Astrocyte (in vitro differentiated cells and primary cell): ENCODE data around the gene CEACAM16. TPM values are rescaled to one million over a fixed set of nuclear protein-coding genes. Genes with fewer than 3 reads are reported as not detected.
A peak's percentile ranks its signal among the peaks of the same experiment; 100 is the strongest.

ENCODE experiments used
- DNase-seq: peaks from one replicate; pipeline ENCODE4 v3.0.0-alpha.2; 2010; ENCODE audit warnings: low read depth
- FAIRE-seq: peaks from 2 replicates; lab custom pipeline; 2011; peaks lifted over from hg19 to GRCh38; lab: Jason Lieb, UNC
- H2AFZ ChIP-seq: 2 replicates; pipeline ENCODE4 v1.6.0; 2012; ENCODE audit warnings: low read depth, low read length, inconsistent platforms
- H3K27ac ChIP-seq: 2 replicates; pipeline ENCODE4 v1.5.1; 2011; ENCODE audit warnings: low read depth, low read length, inconsistent platforms
- H3K27me3 ChIP-seq: 2 replicates; pipeline ENCODE4 v1.6.0; 2011; ENCODE audit warnings: low read length, inconsistent platforms; ENCODE audit not compliant: insufficient read depth
- H3K36me3 ChIP-seq: 2 replicates; pipeline ENCODE4 v1.5.1; 2011; ENCODE audit warnings: low read length, inconsistent platforms; ENCODE audit not compliant: insufficient read depth
- H3K4me1 ChIP-seq: 2 replicates; pipeline ENCODE4 v1.5.1; 2011; ENCODE audit warnings: low read length, inconsistent platforms; ENCODE audit not compliant: insufficient read depth
- H3K4me2 ChIP-seq: 2 replicates; pipeline ENCODE4 v1.6.0; 2012; ENCODE audit warnings: low read length, inconsistent platforms
- H3K4me3 ChIP-seq: 2 replicates; pipeline ENCODE4 v1.5.1; 2011; ENCODE audit warnings: low read depth, mild to moderate bottlenecking, low read length, inconsistent platforms; ENCODE audit not compliant: insufficient read depth
- H3K79me2 ChIP-seq: 2 replicates; pipeline ENCODE4 v1.6.0; 2012; ENCODE audit warnings: mild to moderate bottlenecking, low read length, inconsistent platforms; ENCODE audit not compliant: insufficient read depth
- H3K9ac ChIP-seq: 2 replicates; pipeline ENCODE4 v1.6.0; 2012; ENCODE audit warnings: mild to moderate bottlenecking, low read length, inconsistent platforms
- H3K9me3 ChIP-seq: 2 replicates; pipeline ENCODE4 v1.5.1; 2012; ENCODE audit warnings: low read depth, mild to moderate bottlenecking, low read length, inconsistent platforms; ENCODE audit not compliant: insufficient read depth
- H4K20me1 ChIP-seq: 2 replicates; pipeline ENCODE4 v1.6.0; 2012; ENCODE audit warnings: low read length, inconsistent platforms; ENCODE audit not compliant: insufficient read depth
- H3K27ac Mint-ChIP-seq: one replicate; pipeline ENCODE4 v1.8.0; 2021; ENCODE audit warnings: mild to moderate bottlenecking, mixed read lengths; ENCODE audit not compliant: unreplicated experiment
- H3K27me3 Mint-ChIP-seq: one replicate; pipeline ENCODE4 v1.8.0; 2021; ENCODE audit warnings: low read depth, mixed read lengths; ENCODE audit not compliant: unreplicated experiment
- H3K36me3 Mint-ChIP-seq: one replicate; pipeline ENCODE4 v1.8.0; 2021; ENCODE audit warnings: low read depth, mixed read lengths; ENCODE audit not compliant: unreplicated experiment
- H3K4me1 Mint-ChIP-seq: one replicate; pipeline ENCODE4 v1.8.0; 2021; ENCODE audit warnings: low read depth, mixed read lengths; ENCODE audit not compliant: unreplicated experiment
- H3K4me3 Mint-ChIP-seq: one replicate; pipeline ENCODE4 v1.8.0; 2021; ENCODE audit warnings: mild to moderate bottlenecking, moderate library complexity, mixed read lengths; ENCODE audit not compliant: unreplicated experiment
- H3K9me3 Mint-ChIP-seq: one replicate; pipeline ENCODE4 v1.8.0; 2021; ENCODE audit warnings: mild to moderate bottlenecking, mixed read lengths; ENCODE audit not compliant: unreplicated experiment
- CTCF ChIP-seq: IDR thresholded peaks from 2 replicates; pipeline ENCODE4 v1.5.1; 2011; ENCODE audit warnings: low read depth, mild to moderate bottlenecking, inconsistent platforms, low read length, moderate library complexity; ENCODE audit not compliant: insufficient read depth
- EZH2 ChIP-seq: IDR thresholded peaks from 2 replicates; pipeline ENCODE4 v1.6.1; 2012; ENCODE audit warnings: mild to moderate bottlenecking, low read length, inconsistent platforms; ENCODE audit not compliant: insufficient read depth
- total RNA-seq: library from RNA; stranded (reverse); gene quantifications from 2 replicates; pipeline ENCODE4 v1.2.1, GENCODE V29; 2021

The CEACAM16 gene
- total RNA-seq, 1 donor from 2014 or later: 0.14 TPM

GRCh38 chr19:44694184-44694579, 4.8 kb upstream of the CEACAM16 start:
- no peaks in the 10 kb centered on the region for H4K20me1 ChIP-seq
- H3K27me3 ChIP-seq: no peaks in the 10 kb centered on the region
- Mint-ChIP-seq H3K27me3 (peaks cover 17% of the 10 kb centered on the region), H3K4me3 (no peak overlapping the region), H3K27ac (peak overlapping the region; percentile 53), H3K36me3 (no peaks in the 10 kb centered on the region), H3K4me1 (peaks cover 7% of the 10 kb centered on the region), H3K9me3 (no peaks in the 10 kb centered on the region)
- no peak overlapping the region for H3K9ac ChIP-seq
- DNase-seq (no peak), FAIRE-seq (no peak)
- no peak overlapping the region for H2AFZ ChIP-seq
- TF ChIP-seq CTCF: peak; percentile 4
- TF ChIP-seq EZH2: no peak
- H3K4me3 ChIP-seq: no peak overlapping the region
- no peaks in the 10 kb centered on the region for H3K9me3 ChIP-seq
- no peaks in the 10 kb centered on the region for H3K36me3 ChIP-seq
- H3K4me1 ChIP-seq: peaks cover 13% of the 10 kb centered on the region
- no peaks in the 10 kb centered on the region for H3K79me2 ChIP-seq
- no peak overlapping the region for H3K27ac ChIP-seq
- H3K4me2 ChIP-seq: no peak overlapping the region

GRCh38 chr19:44696939-44697669, 1.8 kb upstream of the CEACAM16 start:
- no peaks in the 10 kb centered on the region for H3K9me3 ChIP-seq
- no peak for DNase-seq
- no peaks in the 10 kb centered on the region for H3K27me3 ChIP-seq
- H3K9me3 Mint-ChIP-seq: no peaks in the 10 kb centered on the region
- H3K9ac ChIP-seq: no peak overlapping the region
- TF ChIP-seq EZH2 (no peak), CTCF (no peak)
- no peak overlapping the region for H3K4me3 ChIP-seq
- no peaks in the 10 kb centered on the region for H4K20me1 ChIP-seq
- H3K4me1 ChIP-seq: peaks cover 6% of the 10 kb centered on the region
- no peak overlapping the region for H3K27ac ChIP-seq
- FAIRE-seq: no peak
- no peaks in the 10 kb centered on the region for H3K36me3 Mint-ChIP-seq
- peaks cover 17% of the 10 kb centered on the region for H3K27me3 Mint-ChIP-seq
- no peaks in the 10 kb centered on the region for H3K36me3 ChIP-seq
- peaks cover 1% of the 10 kb centered on the region for H3K4me1 Mint-ChIP-seq
- no peak overlapping the region for H3K4me2 ChIP-seq
- no peak overlapping the region for H3K4me3 Mint-ChIP-seq
- no peaks in the 10 kb centered on the region for H3K79me2 ChIP-seq
- H2AFZ ChIP-seq: no peak overlapping the region
- no peak overlapping the region for H3K27ac Mint-ChIP-seq

GRCh38 chr19:44697670-44698034, 1.3 kb upstream of the CEACAM16 start:
- no peak for TF ChIP-seq EZH2
- TF ChIP-seq CTCF: no peak
- Mint-ChIP-seq H3K4me3 (no peak overlapping the region), H3K9me3 (no peaks in the 10 kb centered on the region), H3K27me3 (peaks cover 17% of the 10 kb centered on the region), H3K4me1 (no peaks in the 10 kb centered on the region), H3K36me3 (no peaks in the 10 kb centered on the region), H3K27ac (no peak overlapping the region)
- Histone ChIP-seq H3K9me3 (no peaks in the 10 kb centered on the region), H3K4me2 (no peak overlapping the region), H3K27me3 (no peaks in the 10 kb centered on the region), H2AFZ (no peak overlapping the region), H3K9ac (no peak overlapping the region), H3K27ac (no peak overlapping the region), H3K4me3 (no peak overlapping the region), H4K20me1 (no peaks in the 10 kb centered on the region), H3K36me3 (no peaks in the 10 kb centered on the region), H3K4me1 (peaks cover under 1% of the 10 kb centered on the region), H3K79me2 (no peaks in the 10 kb centered on the region)
- FAIRE-seq: no peak
- DNase-seq: no peak
